Upper lobe of right lung (tissue), 1 donor: ENCODE measurements around the gene EYA2. TPM values are rescaled to one million over a fixed set of nuclear protein-coding genes. Genes with fewer than 3 reads are reported as not detected.

Experiments used
- ATAC-seq: fragments of 200-7000 bp; cut with Tn5 transposase; one replicate; pipeline ENCODE4 v1.9.1; 2020; ENCODE audit warnings: mild to moderate bottlenecking, moderate library complexity
- DNase-seq: peaks from one replicate; pipeline ENCODE4 v3.0.0-alpha.2; 2020
- H3K27ac ChIP-seq: fragments of 200-600 bp; one replicate; pipeline ENCODE4 v1.8.0; 2022
- H3K27me3 ChIP-seq: fragments of 200-600 bp; one replicate; pipeline ENCODE4 v1.8.0; 2022; ENCODE audit warnings: mild to moderate bottlenecking
- H3K36me3 ChIP-seq: fragments of 200-600 bp; one replicate; pipeline ENCODE4 v1.8.0; 2022
- H3K4me1 ChIP-seq: fragments of 200-600 bp; one replicate; pipeline ENCODE4 v1.8.0; 2022
- H3K4me3 ChIP-seq: fragments of 200-600 bp; one replicate; pipeline ENCODE4 v1.8.0; 2022; ENCODE audit warnings: mild to moderate bottlenecking
- H3K9me3 ChIP-seq: fragments of 200-600 bp; one replicate; pipeline ENCODE4 v1.8.0; 2022
- intact Hi-C: fragments of 100-400 bp; cut with DNase I; formaldehyde crosslinking; loops from one replicate; pipeline ENCODE4 v1.11.0; 2022
- total RNA-seq: library from RNA; stranded (reverse); fragmentation: NEBNext Ultra II Directional; extraction: Animal tissue kit (Norgen Biotek cat#: 25700); gene quantifications from one replicate; pipeline ENCODE4 v1.2.1, GENCODE V29; 2021
- TF ChIP-seq, protein P1 (sequence below): fragments of 200-600 bp; IDR thresholded peaks from one replicate; pipeline ENCODE4 v1.8.0; 2022; ENCODE audit warnings: antibody characterized with exemption
- donor health status: DM: no; HTN: yes; CAD: no; lungs with severe emphysema.

The EYA2 gene
- total RNA-seq, 1 donor from 2014 or later: 1.8 TPM

DNA sequence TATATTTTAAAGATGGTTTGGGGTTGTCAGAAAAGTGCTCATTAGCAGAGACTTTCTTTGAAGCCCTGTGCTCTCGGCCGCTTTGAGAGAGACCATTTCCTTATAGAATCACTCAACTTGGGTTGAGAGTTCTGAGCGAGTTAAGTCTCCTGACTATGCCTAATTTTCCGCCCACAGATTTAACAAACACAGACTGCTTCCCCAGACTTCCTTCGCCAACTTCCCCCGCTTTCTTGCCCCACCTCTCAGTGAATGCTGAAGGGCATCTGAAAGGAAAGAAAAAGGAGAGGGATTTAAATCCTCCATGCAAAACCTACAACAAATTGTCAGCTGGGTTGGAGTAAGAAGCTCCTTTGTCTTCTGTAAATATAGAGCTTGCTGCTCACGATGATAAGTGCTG, 224.0 kb downstream of the EYA2 start:
- intact Hi-C loops: no loop called here
- TF ChIP-seq, protein P1, sequence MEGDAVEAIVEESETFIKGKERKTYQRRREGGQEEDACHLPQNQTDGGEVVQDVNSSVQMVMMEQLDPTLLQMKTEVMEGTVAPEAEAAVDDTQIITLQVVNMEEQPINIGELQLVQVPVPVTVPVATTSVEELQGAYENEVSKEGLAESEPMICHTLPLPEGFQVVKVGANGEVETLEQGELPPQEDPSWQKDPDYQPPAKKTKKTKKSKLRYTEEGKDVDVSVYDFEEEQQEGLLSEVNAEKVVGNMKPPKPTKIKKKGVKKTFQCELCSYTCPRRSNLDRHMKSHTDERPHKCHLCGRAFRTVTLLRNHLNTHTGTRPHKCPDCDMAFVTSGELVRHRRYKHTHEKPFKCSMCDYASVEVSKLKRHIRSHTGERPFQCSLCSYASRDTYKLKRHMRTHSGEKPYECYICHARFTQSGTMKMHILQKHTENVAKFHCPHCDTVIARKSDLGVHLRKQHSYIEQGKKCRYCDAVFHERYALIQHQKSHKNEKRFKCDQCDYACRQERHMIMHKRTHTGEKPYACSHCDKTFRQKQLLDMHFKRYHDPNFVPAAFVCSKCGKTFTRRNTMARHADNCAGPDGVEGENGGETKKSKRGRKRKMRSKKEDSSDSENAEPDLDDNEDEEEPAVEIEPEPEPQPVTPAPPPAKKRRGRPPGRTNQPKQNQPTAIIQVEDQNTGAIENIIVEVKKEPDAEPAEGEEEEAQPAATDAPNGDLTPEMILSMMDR: no peak
- peaks cover 8% of the 10 kb centered on the region for H3K4me1 ChIP-seq
- H3K36me3 ChIP-seq: no peaks in the 10 kb centered on the region
- no peak overlapping the region for H3K4me3 ChIP-seq
- H3K27ac ChIP-seq: peak overlapping the region; percentile 24
- no peaks in the 10 kb centered on the region for H3K9me3 ChIP-seq
- ATAC-seq (peak; percentile 84), DNase-seq (no peak)
- H3K27me3 ChIP-seq: no peaks in the 10 kb centered on the region

DNA sequence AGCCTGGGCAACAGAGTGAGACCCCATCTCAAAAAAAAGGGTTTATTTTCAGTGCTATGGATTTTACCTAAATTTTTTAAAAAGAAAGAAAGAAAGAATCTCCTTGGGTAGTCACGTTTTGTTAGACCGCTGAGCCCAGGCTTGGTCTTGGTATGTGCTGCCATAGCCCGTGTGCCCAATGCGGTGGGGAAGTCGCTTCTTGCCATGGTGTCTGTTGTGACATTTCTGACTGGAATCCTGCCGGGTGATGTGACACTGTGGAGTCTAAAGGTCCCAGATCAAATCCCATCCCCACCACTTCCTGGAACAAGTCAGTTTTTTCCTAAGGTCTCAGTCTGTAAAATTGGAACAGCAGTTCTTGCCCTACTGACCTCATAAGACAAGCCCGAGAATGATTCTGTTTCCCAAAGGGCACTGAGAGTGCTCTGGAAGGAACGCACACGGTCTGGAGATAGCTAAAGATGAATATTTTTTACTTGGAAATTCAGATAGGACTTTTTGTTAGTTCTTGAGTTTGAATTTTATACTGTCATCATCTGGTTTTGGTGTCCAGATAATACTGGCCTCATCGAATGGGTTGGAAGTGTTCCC, 225.8 kb downstream of the EYA2 start:
- no peaks in the 10 kb centered on the region for H3K36me3 ChIP-seq
- peaks cover 19% of the 10 kb centered on the region for H3K4me1 ChIP-seq
- TF ChIP-seq, protein P1: no peak
- no peak overlapping the region for H3K4me3 ChIP-seq
- H3K27ac ChIP-seq: no peak overlapping the region
- no peak for DNase-seq
- intact Hi-C loops: no loop called here
- no peak for ATAC-seq
- H3K27me3 ChIP-seq: no peaks in the 10 kb centered on the region
- H3K9me3 ChIP-seq: no peaks in the 10 kb centered on the region

DNA sequence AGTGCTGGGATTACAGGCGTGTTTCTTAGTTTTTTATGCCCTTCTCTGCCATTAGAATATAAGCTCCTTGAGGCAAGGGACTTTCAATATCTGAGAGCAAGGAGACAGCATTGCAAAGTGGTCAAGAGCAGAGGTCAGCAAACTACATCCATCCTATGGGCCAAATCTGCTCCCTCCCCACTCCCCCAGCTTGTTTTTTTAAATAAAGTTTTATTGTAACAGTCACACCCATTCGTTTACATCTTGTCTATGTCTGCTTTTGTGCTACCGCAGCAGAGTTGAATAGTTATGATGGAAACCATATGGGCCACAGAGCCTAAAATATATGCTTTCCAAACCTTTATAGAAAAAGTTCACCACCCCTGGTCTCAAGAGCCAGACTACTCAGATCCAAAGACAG, 227.9 kb downstream of the EYA2 start:
- Histone ChIP-seq H3K27me3 (no peaks in the 10 kb centered on the region), H3K4me1 (peaks cover 28% of the 10 kb centered on the region), H3K9me3 (no peaks in the 10 kb centered on the region), H3K4me3 (no peak overlapping the region), H3K36me3 (no peaks in the 10 kb centered on the region), H3K27ac (no peak overlapping the region)
- DNase-seq: no peak
- ATAC-seq: no peak
- intact Hi-C loops: no loop called here
- TF ChIP-seq, protein P1: no peak

DNA sequence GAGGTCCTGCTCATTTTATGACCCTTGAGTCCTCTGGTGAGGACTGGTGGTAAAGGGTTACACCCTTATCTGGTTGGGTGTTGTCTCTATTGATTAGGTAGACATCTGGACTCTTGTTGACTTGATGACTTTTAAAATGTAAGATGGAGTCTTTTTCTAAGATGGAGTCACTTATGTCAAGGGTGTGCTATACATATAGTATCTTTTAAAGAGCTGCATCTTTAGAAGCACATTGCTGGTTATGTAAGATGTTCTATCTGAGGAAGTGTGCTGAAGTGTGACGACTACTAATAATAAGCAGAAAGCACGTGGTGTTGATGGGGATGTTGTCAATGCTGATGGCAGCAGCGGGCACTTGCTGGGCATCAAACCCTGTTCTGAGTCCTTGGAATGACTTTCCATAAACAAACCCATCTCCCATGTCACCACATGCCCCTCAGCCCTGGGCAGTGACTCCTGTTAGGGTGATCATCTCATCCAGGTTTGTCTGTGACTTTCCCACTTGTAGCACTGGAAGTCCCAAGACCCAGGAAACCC, 229.6 kb downstream of the EYA2 start:
- H3K4me3 ChIP-seq: no peak overlapping the region
- H3K27ac ChIP-seq: peak overlapping the region; percentile 73
- intact Hi-C loops: no loop called here
- ATAC-seq: peak; percentile 82
- H3K36me3 ChIP-seq: no peaks in the 10 kb centered on the region
- DNase-seq: no peak
- H3K9me3 ChIP-seq: no peaks in the 10 kb centered on the region
- no peaks in the 10 kb centered on the region for H3K27me3 ChIP-seq
- TF ChIP-seq, protein P1: no peak
- peaks cover 20% of the 10 kb centered on the region for H3K4me1 ChIP-seq

DNA sequence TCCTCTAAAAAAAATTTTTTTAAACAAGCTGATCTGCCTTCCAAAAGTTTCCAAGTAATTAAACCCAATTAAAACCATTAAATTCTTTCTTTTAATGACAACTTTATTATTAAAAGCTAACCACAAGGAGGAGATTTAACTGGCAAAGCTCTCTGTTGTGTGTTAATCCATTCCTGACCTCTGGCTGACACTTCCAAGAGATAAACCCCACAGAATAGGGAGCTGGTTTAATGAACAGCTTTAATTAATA, 230.8 kb downstream of the EYA2 start:
- intact Hi-C loops: no loop called here

More for the DNA sequence above, 230.8 kb downstream of the EYA2 start:
- no peaks in the 10 kb centered on the region for H3K9me3 ChIP-seq
- H3K4me3 ChIP-seq: no peak overlapping the region
- peak overlapping the region; percentile 60 for H3K27ac ChIP-seq
- peaks cover 20% of the 10 kb centered on the region for H3K4me1 ChIP-seq
- H3K27me3 ChIP-seq: no peaks in the 10 kb centered on the region
- ATAC-seq: no peak
- TF ChIP-seq, protein P1: no peak
- no peaks in the 10 kb centered on the region for H3K36me3 ChIP-seq
- no peak for DNase-seq
